NCI-H1930 (cell line): ENCODE results near the gene SORCS2.
"Not testable (repeated sequence)": the region's sequence is repeated elsewhere in the genome, so short reads cannot be mapped to it uniquely, and the experiment has no call there.

Source experiments
- DNase-seq, 2 experiments: peaks; one replicate each; lab custom pipeline; 2025; lab: John Stamatoyannopoulos, UW

Gene SORCS2

DNA sequence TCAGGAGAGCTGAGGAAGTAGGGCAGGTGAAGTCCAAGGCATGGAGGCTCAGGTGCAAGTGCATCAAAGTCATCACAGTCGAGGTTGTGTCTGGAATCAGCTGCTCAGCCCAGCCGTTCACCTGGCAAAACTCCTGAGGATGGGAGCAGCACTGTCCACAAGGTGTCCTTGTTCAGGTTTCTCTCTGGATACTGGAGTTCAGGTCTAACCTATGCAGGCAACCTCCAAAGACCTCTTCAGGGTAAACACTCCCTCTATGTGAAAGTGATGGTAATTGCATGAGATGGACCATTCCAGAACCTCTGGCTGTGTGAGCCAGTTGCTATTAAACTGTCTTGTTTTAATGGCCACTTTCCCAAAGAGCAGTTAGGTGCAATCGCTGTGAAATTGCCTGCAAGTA, 362.6 kb downstream of the SORCS2 start:
- no peak for DNase-seq

DNA sequence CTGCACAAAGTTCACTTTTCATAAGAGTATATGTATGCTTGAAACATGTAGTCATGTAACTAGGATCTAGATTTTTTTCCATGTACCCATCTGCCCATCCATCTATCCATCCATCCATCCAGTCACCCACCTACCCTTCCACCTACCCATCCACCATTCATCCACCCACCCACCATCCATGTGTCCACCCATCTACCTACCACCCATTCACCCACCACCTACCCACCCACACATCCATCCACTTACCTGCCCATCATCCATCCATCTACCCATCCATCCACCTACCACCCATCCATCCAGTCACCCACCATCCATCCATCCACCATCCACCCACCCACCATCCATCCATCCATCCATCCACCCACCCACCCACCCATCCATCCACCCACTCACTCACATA, 364.2 kb downstream of the SORCS2 start:
- no peak for DNase-seq

GRCh38 chr4:7557456-7557855, 365.1 kb downstream of the SORCS2 start:
- no peak for DNase-seq

DNA sequence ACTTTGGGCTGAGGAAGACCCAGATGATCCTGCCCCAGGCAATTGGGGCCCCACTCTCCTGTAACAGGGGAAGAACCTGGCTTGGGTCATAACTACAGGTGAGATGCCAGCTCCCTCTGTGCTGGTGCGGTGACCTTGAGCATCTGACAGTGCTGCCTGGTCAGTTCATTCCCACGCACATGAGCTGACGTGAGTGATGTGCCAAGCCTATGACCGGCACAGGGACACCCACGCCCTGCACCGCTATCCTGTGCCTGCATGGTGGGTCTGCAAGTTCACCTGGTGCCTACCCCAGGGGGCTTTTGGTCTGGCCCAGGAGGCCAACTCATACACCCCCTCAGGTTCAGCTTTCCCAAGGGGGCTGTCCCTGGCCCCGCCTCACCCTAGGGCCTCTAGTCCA, 366.1 kb downstream of the SORCS2 start:
- no peak for DNase-seq

- no peak for DNase-seq
These were observed 367.0 kb downstream of the SORCS2 start for GRCh38 chr4:7559316-7559715.

DNA sequence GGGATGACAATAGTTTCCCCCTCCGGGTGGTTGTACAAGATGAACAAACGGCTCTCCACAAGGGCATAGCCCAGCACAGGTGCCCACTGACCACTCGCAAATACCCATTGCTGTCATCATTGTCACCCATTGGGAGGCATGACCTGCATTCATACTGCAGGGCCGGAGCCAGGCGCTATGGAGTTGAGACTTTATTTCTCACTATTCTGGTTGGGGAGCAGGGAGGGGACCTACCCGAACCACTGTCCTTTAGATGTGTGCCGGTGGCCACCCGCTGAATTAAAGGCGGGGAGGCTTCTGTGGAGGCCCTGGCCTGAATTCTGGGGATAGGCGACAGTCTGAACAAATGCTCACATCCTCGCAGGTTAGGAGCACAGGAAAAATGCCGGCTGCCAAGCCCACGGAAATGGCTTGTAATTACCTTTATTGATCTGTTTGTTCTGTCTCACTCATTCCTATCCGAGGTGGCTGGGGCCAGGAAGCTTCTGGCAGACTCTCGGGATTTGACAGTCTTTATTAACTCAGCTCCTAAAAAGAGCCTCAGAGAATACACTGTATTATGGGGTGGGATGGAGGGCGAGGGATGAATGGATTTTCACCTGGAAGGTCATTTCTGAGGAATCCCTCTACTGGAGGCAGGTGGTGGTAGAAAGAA, 367.5 kb downstream of the SORCS2 start:
- no peak for DNase-seq

- DNase-seq: no peak
These were observed 369.2 kb downstream of the SORCS2 start for GRCh38 chr4:7561557-7561956.

DNA sequence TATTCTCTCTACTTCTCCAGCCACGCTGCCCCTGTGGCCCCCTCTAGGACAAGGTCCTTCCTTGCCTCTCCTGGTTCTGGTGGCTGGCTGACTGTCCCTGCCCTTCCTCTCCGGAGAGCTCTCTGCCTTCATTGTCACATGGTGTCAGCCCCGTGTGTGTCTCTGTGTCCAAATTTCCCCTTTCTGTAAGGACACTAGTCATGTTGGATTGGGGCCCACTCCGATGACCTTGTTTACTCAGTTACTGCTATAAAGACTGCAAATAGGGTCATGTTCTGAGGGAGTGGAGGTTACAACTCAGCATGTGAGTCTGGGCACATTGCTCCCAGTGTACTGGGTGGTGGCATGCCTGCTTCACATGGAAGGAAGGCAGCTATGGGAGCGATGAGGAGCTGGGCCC, 371.9 kb downstream of the SORCS2 start:
- DNase-seq: no peak

- DNase-seq: no peak
These were observed 373.1 kb downstream of the SORCS2 start for GRCh38 chr4:7565483-7565882.

DNA sequence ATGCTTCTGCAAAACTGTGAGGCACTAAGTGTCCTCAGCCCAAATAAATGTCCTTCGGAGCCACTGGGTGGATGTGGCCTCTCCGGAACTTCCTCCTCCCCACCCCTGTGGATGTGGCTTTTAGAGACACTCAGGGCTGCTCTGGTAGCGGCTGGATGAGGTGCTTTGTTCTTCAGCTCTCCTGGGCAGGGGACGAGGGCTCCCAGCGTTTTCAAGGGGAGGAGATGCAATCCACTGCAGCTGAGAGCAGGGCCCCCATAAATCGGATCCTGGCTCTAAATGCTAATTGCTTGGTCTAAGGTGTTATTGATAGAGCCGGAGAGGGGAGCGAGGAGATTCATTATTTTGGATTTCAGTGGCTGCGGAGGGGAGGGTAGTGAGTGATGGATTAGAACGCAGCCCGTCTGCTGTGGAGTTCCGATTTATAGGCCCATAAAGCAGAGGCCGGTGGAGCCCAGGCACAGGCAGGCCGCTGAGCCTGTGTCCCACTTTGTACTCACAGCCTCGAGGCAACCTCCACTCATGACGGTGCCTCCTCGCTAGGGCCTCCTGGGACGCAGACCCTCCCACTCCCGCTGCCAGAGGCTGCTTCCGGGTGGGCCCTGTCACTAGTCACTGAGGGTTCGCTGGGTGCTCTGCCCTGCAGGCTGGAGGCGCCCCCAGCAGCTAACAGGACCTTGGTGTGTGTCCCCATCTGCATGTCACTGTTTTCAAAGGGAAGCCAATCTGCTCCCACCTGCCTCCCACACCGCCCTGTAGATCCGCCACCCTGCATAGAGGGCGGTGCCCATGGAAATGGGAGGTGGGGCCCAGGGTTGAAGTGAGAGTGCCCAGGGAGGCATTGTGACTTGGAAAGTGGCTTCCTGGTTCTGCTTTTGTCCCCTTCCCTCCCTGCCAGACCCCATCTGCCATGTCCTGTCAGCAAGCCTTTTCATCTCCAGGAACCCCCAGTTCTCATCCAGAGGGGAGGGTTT, 377.8 kb downstream of the SORCS2 start:
- no peak for DNase-seq

GRCh38 chr4:7571001-7571400, 378.7 kb downstream of the SORCS2 start:
- no peak for DNase-seq

DNA sequence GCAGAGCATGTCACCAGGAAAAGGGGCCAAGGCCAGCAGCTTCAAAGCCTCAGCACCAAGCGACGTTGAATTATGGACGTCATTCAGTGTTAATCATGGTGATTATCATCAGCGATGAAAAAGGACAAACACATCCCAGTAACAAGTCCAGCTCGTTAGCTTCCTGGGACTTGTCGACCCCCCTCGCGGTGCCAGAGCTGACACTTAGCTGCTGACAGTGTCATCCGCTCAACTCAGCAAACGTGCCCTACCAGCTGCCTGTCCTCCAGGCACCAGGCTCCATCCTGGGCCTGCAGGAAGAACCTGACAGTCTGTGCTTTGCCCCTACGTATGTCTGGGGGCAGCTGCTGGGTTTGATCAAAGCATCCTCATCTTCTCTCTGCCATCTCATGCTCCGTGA, 379.4 kb downstream of the SORCS2 start:
- no peak for DNase-seq

DNA sequence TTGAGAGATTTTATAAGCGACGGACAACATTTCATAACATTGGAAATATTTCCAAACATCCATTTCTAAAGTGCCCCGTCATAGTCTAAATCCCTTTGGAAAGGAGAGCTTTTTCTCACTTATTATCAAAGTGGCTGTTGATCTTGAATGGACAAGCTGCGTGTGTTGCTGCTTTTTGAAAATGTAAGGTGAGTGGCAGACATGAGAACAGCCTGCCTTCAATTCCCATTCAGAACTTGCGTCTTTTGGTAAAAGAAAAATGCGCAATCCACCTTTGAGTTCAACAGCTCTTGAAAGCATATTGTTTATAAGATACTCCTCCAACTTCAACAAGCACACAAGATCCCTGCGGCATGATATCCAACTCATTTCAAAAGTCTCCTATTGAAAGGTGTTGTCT, 380.6 kb downstream of the SORCS2 start:
- DNase-seq: no peak

DNA sequence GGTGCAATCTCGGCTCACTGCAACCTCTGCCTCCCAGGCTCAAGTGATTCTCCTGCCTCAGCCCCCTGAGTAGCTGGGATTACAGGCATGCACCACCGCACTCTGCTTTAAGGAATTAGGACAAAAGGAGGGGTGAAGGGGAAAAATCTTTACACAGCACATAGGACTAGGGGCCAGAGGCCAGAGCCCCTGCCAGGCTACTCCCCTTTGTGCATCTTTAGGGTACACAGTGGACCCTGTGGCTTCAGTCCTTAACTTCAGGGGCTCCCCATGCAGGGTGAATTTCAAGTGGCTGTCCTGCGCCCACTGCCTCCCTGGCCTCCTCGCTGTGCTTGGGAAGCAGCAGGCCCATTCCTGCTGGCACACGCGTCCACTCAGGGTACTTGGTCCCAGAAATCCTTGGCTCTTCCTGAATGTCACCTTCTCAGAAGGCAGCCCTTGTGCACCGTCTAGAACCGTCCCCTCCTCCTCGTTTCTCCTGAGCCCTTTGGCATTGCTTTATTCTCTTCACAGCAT, 381.3 kb downstream of the SORCS2 start:
- DNase-seq: no peak

DNA sequence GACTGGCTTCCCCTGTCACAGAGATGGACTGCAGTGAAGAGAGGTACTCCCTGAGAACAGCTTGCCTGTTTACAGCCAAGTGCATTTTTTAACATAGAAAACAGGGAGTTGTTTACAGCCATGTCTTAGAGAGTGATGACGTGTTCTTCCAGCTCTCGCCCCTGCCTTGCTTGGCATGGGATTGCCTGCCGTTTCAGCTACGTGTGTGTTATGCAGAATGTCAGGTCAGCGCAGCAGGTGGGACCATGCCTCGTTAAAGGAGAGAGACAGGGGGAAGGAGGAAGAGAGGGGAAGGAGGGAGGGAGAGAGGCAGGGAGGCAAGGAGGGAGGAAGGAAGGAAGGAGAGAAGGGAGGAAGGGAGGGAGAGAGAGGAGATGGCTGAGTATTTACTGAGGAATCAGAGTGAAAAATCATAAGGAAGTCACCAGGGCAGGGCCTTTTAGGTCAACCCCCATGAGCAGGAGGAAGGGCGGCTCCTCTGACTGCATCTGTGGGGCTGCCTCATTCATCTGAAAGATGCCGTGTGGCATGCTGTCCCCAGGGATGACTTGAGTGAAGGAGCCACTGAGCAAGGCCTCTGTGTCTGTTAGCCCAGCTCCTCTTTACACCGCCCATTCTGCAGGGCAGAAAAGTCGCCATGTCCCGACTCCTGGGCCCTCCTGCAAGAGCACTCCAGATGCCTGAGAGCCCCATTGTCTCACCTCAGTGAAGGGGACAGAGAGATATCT, 382.1 kb downstream of the SORCS2 start:
- no peak for DNase-seq

- DNase-seq: no peak
These were observed 383.1 kb downstream of the SORCS2 start for GRCh38 chr4:7575426-7575825.

DNA sequence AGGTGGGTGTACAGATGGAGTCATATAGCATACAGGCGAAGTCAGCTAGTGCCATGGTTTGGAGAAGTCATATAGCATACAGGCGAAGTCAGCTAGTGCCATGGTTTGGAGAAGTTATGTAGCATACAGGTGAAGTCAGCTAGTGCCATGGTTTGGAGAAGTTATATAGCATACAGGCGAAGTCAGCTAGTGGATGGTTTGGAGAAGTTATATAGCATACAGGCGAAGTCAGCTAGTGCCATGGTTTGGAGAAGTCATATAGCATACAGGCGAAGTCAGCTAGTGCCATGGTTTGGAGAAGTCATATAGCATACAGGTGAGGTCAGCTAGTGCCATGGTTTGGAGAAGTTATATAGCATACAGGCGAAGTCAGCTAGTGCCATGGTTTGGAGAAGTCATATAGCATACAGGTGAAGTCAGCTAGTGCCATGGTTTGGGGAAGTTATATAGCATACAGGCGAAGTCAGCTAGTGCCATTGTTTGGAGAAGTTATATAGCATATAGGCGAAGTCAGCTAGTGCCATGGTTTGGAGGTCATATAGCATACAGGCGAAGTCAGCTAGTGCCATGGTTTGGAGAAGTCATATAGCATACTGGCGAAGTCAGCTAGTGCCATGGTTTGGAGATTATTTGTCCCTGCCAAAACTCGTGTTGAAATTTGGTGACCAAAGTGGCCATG, 385.2 kb downstream of the SORCS2 start:
- DNase-seq: not testable (repeated sequence)

DNA sequence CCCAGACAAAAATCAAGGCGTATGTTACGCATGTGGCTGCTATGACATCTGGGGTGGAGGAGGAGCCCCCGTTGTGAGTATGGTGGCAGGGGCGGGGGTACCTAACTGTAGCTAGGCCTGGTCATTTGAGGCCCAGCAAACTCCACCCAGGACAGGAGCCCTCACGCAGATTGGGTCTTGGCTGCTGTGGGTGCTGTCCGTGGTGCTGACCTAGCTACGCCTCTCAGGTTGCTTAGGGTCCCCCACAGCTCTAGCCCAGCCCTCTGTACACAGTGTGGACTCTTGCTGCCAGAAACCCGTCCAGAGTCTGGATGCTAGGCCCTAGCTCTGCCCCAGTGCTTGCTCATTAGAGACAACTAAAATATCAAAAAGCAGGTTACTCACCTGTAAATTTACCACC, 389.1 kb downstream of the SORCS2 start:
- DNase-seq: no peak

GRCh38 chr4:7582313-7583097, 390.2 kb downstream of the SORCS2 start:
- no peak for DNase-seq

DNA sequence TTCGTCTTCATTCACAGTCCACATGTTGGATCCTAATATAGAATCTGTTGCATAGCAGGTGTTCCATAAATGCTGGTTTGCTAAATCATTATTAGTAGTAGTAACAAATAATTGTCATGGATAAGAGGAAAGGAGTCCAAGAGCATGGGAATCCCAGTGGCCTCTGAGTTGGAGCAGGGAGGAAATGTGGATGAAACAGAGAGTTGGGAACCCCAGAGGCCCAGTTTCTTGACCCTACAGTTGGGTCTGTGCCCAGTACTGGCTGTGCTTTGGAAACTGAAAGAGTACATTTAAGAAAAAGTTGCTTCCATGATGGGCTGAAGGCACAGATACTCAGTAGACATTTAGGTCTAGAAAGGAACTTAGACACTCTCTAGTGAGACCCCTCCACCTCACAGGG, 391.8 kb downstream of the SORCS2 start:
- DNase-seq: no peak

GRCh38 chr4:7584606-7585159, 392.3 kb downstream of the SORCS2 start:
- DNase-seq: no peak
